K562 (cell line): ENCODE measurements around the gene SLFNL1. TPM values are rescaled to one million over a fixed set of nuclear protein-coding genes. Genes with fewer than 3 reads are reported as not detected.
A peak's percentile ranks its signal among the peaks of the same experiment; 100 is the strongest.

ENCODE experiments used
- BRF1 ChIP-seq: IDR thresholded peaks from 3 replicates; pipeline ENCODE4 v1.6.1; 2011; ENCODE audit warnings: borderline replicate concordance, mild to moderate bottlenecking; ENCODE audit not compliant: insufficient read length; ENCODE audit errors: extremely low read depth
- EP300 ChIP-seq: IDR thresholded peaks from 2 replicates; pipeline ENCODE4 v1.6.1; 2012; ENCODE audit warnings: low read length, improper control_type of control experiment
- HIVEP1 ChIP-seq: fragments of 250-450 bp; sonication (Bioruptor Pico); IDR thresholded peaks from 2 replicates; pipeline ENCODE4 v1.4.0; 2020; ENCODE audit warnings: mild to moderate bottlenecking
- ILF3 ChIP-seq: fragments of 450-650 bp; IDR thresholded peaks from 2 replicates; pipeline ENCODE4 v1.6.1; 2018; ENCODE audit warnings: antibody characterized with exemption, mild to moderate bottlenecking, moderate library complexity, borderline replicate concordance
- JUND ChIP-seq, 2 experiments: IDR thresholded peaks; 2 replicates in 1 of 2; 3 replicates in 1 of 2; pipeline ENCODE4 v1.6.1; 2011; ENCODE audit warnings: borderline replicate concordance in 2 of 2, low read depth in 2 of 2, low read length in 2 of 2, improper control_type of control experiment in 1 of 2, missing biosample characterization in 1 of 2, missing genetic modification characterization in 1 of 2, missing genetic modification reagents in 1 of 2
- MTA1 ChIP-seq: fragments of 450-650 bp; IDR thresholded peaks from 2 replicates; pipeline ENCODE4 v1.6.1; 2017; ENCODE audit warnings: borderline replicate concordance
- SAFB ChIP-seq: fragments of 200-400 bp; formaldehyde crosslinking; IDR thresholded peaks from 2 replicates; pipeline ENCODE4 v1.6.1; 2017; ENCODE audit warnings: low read depth, low read length, borderline replicate concordance
- SMARCA5 ChIP-seq: fragments of 450-650 bp; IDR thresholded peaks from 2 replicates; pipeline ENCODE4 v1.6.1; 2016
- SRSF1 ChIP-seq: fragments of 200-400 bp; formaldehyde crosslinking; IDR thresholded peaks from 2 replicates; pipeline ENCODE4 v1.6.1; 2017; ENCODE audit warnings: mild to moderate bottlenecking, low read depth, low read length, moderate library complexity
- YBX1 ChIP-seq: fragments of 450-650 bp; IDR thresholded peaks from 2 replicates; pipeline ENCODE4 v1.7.1; 2016; ENCODE audit warnings: mild to moderate bottlenecking
- ZNF311 ChIP-seq: fragments of 250-450 bp; sonication (Bioruptor Pico); IDR thresholded peaks from 2 replicates; pipeline ENCODE4 v1.4.0; 2020; ENCODE audit warnings: mild to moderate bottlenecking, moderate library complexity
- polyA plus RNA-seq, 8 experiments: library from polyadenylated mRNA; depleted of rRNA in 4 of 8; stranded (reverse) in 5 of 8; unstranded in 3 of 8; fragments of >200 nt; fragmentation: Nextera tagmentation in 2 of 8; fragmentation: Illumina TruSeq in 1 of 8; extraction: Ambion mirVana in 2 of 8; extraction: Trizol in 1 of 8; gene quantifications; 2 replicates each; pipeline versions ENCODE4 v1.2.1 to v1.2.3, GENCODE V29; 2011 to 2014; ENCODE audit warnings: inconsistent platforms in 1 of 8, missing spikeins in 1 of 8
- total RNA-seq, 7 experiments: library from RNA; depleted of rRNA in 6 of 7; stranded (reverse); fragments of >200 nt in 6 of 7; fragmentation: Illumina TruSeq in 2 of 7; extraction: Trizol in 2 of 7; gene quantifications; 2 replicates each; pipeline versions ENCODE4 v1.2.1 to v1.2.3, GENCODE V29; 2011 to 2021; ENCODE audit warnings: low replicate concordance in 1 of 7
- TF ChIP-seq, protein P1 (sequence below), 2 experiments: fragments of 450-650 bp; formaldehyde crosslinking in 1 of 2; IDR thresholded peaks; 2 replicates each; pipeline versions ENCODE4 v1.4.0 to v1.6.1; 2014 to 2020; ENCODE audit warnings: mild to moderate bottlenecking in 2 of 2, borderline replicate concordance in 1 of 2, low read depth in 1 of 2
- TF ChIP-seq, protein P2 (sequence below): IDR thresholded peaks from 2 replicates; pipeline ENCODE4 v1.6.1; 2011; ENCODE audit not compliant: insufficient read length; ENCODE audit errors: extremely low read depth
- TF ChIP-seq, protein P3 (sequence below): fragments of 250-450 bp; sonication (Bioruptor Pico); IDR thresholded peaks from 2 replicates; pipeline ENCODE4 v1.4.0; 2020; ENCODE audit warnings: mild to moderate bottlenecking, moderate library complexity, borderline replicate concordance

SLFNL1 gene
- total and polyA plus RNA-seq, 9 of the 15 experiments (the other 6 are each of a cell fraction or from before 2014, with no cell fraction given): 0.05 to 0.14 (median 0.06) TPM; not detected in 5

DNA sequence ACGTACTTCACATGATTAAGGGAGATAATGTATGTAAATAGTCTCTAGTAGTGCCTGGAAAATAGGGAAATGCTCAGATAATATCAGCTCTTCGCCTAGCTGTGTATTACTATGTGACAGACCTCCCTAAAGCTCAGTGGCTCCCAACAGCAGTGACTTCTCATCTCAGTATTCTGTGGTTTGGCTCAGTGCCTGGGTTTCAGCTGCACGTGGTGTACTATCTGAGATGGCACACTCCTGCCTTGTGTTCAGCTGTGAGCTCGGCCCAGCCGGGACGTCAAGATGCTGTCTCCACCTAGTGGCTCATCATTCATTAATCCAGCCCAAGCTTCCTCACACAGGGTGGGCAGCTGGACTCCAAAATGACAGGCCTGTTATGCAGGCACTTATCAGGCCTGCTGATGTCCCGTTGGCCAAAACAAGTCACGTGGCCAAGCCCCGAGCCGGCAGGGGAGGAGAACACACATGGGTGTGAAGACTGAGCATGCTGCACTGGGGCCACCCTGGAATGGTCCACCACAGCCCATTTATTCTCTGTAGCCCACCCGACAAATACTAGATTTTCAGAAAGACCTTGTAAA lies 17.8 kb downstream of the SLFNL1 start (continued):
- TF ChIP-seq, protein P1, sequence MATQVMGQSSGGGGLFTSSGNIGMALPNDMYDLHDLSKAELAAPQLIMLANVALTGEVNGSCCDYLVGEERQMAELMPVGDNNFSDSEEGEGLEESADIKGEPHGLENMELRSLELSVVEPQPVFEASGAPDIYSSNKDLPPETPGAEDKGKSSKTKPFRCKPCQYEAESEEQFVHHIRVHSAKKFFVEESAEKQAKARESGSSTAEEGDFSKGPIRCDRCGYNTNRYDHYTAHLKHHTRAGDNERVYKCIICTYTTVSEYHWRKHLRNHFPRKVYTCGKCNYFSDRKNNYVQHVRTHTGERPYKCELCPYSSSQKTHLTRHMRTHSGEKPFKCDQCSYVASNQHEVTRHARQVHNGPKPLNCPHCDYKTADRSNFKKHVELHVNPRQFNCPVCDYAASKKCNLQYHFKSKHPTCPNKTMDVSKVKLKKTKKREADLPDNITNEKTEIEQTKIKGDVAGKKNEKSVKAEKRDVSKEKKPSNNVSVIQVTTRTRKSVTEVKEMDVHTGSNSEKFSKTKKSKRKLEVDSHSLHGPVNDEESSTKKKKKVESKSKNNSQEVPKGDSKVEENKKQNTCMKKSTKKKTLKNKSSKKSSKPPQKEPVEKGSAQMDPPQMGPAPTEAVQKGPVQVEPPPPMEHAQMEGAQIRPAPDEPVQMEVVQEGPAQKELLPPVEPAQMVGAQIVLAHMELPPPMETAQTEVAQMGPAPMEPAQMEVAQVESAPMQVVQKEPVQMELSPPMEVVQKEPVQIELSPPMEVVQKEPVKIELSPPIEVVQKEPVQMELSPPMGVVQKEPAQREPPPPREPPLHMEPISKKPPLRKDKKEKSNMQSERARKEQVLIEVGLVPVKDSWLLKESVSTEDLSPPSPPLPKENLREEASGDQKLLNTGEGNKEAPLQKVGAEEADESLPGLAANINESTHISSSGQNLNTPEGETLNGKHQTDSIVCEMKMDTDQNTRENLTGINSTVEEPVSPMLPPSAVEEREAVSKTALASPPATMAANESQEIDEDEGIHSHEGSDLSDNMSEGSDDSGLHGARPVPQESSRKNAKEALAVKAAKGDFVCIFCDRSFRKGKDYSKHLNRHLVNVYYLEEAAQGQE (IDR thresholded peaks at IDR 0.05; ENCODE audit: borderline replicate concordance): peak; percentile 87
- TF ChIP-seq, protein P1 (CRISPR knock-in tag; IDR thresholded peaks at IDR 0.05; ENCODE audit: low read depth): no peak
- TF ChIP-seq ZNF311 (CRISPR knock-in tag) (no peak), ILF3 (peak; percentile 39; the same call in 1 of the 2 replicates), SRSF1 (no peak), EP300 (peak; percentile 85), SAFB (no peak), YBX1 (no peak), BRF1 (no peak), SMARCA5 (no peak), JUND (IDR thresholded peaks at IDR 0.05; ENCODE audit: borderline replicate concordance, low read depth, low read length) (peak; percentile 86), JUND (tag; IDR thresholded peaks at IDR 0.05; ENCODE audit: borderline replicate concordance, low read depth, low read length) (peak; percentile 91; the same call in 2 of the 3 replicates), HIVEP1 (CRISPR knock-in tag) (no peak), MTA1 (peak; percentile 89; the same call in 1 of the 2 replicates)
- TF ChIP-seq, protein P2, sequence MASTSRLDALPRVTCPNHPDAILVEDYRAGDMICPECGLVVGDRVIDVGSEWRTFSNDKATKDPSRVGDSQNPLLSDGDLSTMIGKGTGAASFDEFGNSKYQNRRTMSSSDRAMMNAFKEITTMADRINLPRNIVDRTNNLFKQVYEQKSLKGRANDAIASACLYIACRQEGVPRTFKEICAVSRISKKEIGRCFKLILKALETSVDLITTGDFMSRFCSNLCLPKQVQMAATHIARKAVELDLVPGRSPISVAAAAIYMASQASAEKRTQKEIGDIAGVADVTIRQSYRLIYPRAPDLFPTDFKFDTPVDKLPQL: no peak
- TF ChIP-seq, protein P3, sequence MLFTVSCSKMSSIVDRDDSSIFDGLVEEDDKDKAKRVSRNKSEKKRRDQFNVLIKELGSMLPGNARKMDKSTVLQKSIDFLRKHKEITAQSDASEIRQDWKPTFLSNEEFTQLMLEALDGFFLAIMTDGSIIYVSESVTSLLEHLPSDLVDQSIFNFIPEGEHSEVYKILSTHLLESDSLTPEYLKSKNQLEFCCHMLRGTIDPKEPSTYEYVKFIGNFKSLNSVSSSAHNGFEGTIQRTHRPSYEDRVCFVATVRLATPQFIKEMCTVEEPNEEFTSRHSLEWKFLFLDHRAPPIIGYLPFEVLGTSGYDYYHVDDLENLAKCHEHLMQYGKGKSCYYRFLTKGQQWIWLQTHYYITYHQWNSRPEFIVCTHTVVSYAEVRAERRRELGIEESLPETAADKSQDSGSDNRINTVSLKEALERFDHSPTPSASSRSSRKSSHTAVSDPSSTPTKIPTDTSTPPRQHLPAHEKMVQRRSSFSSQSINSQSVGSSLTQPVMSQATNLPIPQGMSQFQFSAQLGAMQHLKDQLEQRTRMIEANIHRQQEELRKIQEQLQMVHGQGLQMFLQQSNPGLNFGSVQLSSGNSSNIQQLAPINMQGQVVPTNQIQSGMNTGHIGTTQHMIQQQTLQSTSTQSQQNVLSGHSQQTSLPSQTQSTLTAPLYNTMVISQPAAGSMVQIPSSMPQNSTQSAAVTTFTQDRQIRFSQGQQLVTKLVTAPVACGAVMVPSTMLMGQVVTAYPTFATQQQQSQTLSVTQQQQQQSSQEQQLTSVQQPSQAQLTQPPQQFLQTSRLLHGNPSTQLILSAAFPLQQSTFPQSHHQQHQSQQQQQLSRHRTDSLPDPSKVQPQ (CRISPR knock-in tag): peak; percentile 79; the same call in 1 of the 2 replicates
